ENCODE results near the gene TMEM184B. TPM values are rescaled to one million over a fixed set of nuclear protein-coding genes. Genes with fewer than 3 reads are reported as not detected.
A peak's percentile ranks its signal among the peaks of the same experiment; 100 is the strongest.

TMEM184B gene
- total RNA-seq, 1 donor from 2014 or later, result 118 TPM

DNA sequence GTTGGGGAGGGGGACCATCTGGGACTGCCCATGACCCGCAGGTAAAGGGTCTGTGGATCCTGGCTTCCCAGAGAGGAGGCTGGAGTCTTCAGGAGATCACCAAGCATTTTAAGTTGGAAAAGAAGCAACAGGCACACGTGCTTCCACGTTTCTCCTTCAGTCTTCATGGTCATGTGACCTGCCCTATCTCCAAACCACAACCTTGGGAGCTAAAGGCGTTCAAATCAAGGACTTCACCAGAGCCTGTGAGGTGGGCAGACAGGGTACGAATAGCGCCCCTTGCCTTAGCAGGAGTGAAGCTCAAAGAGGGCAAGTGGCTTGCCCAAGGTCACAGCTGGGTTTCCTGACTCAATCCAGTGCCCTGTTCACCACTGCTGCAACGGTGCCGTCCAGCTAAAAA lies 6.7 kb downstream of the TMEM184B start:
- H3K27ac ChIP-seq, result peak overlapping the region; percentile 31 to 51
- no peak overlapping the region for H3K4me3 ChIP-seq
- H3K27me3 ChIP-seq, result no peaks in the 10 kb centered on the region
- intact Hi-C loops (cut with DNase I), result no loop called here
- H3K36me3 ChIP-seq, result no peaks in the 10 kb centered on the region
- DNase-seq (ENCODE audit: low spot score in 2 of 2), result no peak
- H3K4me1 ChIP-seq, result peaks cover 14 to 50% of the 10 kb centered on the region in 2 donors
- TF ChIP-seq, protein P1, sequence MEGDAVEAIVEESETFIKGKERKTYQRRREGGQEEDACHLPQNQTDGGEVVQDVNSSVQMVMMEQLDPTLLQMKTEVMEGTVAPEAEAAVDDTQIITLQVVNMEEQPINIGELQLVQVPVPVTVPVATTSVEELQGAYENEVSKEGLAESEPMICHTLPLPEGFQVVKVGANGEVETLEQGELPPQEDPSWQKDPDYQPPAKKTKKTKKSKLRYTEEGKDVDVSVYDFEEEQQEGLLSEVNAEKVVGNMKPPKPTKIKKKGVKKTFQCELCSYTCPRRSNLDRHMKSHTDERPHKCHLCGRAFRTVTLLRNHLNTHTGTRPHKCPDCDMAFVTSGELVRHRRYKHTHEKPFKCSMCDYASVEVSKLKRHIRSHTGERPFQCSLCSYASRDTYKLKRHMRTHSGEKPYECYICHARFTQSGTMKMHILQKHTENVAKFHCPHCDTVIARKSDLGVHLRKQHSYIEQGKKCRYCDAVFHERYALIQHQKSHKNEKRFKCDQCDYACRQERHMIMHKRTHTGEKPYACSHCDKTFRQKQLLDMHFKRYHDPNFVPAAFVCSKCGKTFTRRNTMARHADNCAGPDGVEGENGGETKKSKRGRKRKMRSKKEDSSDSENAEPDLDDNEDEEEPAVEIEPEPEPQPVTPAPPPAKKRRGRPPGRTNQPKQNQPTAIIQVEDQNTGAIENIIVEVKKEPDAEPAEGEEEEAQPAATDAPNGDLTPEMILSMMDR (IDR thresholded peaks at IDR 0.05), result no peak
- H3K9me3 ChIP-seq, result no peaks in the 10 kb centered on the region

DNA sequence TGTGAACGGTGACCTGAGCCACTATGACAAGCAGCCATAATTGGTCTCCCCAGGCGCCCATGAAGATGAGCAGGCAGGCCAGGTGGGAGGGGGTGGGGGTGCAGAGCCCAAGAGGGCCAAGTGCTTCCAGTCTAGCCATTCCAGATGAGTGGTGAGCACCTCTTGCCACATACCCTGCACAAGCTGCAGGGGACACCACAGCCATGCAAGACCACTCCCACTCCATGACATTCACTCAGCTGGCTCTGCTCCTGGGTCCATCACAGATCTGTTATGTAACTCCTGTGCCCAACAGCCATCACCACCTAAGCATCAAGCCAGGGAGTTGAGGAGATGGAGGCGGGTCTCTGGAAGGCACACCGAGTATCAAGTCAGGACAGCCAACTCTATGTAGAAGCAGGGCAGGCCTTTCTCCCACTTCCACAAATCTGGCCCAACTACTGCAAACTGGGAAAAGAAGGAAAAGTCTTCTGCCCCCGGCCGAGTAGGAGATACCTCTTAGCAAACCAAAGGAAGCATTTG lies 8.4 kb downstream of the TMEM184B start:
- peak overlapping the region in 1 of 2 donors; percentile 43 for H3K27ac ChIP-seq
- intact Hi-C loops (cut with DNase I), result no loop called here

GRCh38 chr22:38262051-38262795 lies 10.6 kb downstream of the TMEM184B start:
- DNase-seq (ENCODE audit: low spot score in 2 of 2), result peak in 1 of 2 donors; percentile 78
- Histone ChIP-seq H3K9me3 (no peaks in the 10 kb centered on the region), H3K27me3 (no peaks in the 10 kb centered on the region), H3K4me3 (no peak overlapping the region), H3K4me1 (peaks cover 16 to 48% of the 10 kb centered on the region in 2 donors), H3K27ac (peak overlapping the region; percentile 83 to 88), H3K36me3 (no peaks in the 10 kb centered on the region)
- intact Hi-C loops (cut with DNase I), result no loop called here
- TF ChIP-seq, protein P1 (IDR thresholded peaks at IDR 0.05), result peak; percentile 37 to 71 (median 48)

More for the DNA sequence above, 8.4 kb downstream of the TMEM184B start:
- TF ChIP-seq, protein P1 (IDR thresholded peaks at IDR 0.05), result no peak
- Histone ChIP-seq H3K27me3 (no peaks in the 10 kb centered on the region), H3K9me3 (no peaks in the 10 kb centered on the region), H3K36me3 (no peaks in the 10 kb centered on the region), H3K4me3 (no peak overlapping the region), H3K4me1 (peaks cover 13 to 43% of the 10 kb centered on the region in 2 donors)
- no peak for DNase-seq (ENCODE audit: low spot score in 2 of 2)

DNA sequence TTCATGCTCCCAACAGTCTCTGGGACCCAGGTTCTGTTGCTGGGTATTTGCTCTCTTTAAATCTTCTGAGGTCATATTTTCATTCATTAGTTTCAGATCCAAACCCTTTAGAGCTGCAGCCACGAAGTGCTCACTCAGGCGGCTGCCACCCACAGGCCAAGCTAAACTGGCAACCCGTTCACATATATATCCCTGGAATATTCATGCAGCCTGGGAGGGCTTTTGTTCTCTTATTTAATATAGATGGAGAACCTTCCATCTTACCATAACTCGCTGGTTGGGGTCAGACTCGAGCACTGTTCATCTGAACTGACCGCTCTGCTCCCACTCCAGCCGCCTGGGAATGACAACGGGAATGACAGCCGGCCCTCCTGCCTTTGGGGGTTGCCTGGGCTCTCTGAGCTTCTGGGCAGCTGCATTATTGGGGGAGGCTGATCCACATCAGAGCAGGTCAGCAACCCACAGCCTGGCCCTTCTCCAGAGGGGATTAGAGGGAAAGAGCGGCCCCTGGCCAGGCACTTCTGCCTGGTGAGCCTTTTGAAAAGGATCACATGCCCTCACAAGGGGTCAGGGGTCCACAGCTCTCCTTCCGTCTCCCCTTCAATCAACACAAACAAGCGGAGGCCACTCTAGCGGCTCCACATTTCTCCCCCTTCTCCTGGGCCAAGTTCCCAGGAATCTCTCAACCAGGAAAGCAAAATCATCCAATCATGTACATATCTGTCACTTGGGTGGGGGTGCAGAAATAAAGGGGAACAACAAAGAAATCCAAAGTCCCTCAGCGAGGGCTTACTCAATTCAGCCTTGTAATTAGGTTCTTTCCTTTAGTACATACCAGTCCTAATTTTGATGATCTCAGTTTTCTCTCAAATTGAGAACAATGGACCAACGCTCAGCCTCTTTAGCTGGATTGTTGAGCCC lies 11.8 kb downstream of the TMEM184B start:
- TF ChIP-seq, protein P1 (IDR thresholded peaks at IDR 0.05), result peak in 2 of 3 experiments; percentile 14 to 37
- no peaks in the 10 kb centered on the region for H3K36me3 ChIP-seq
- no peaks in the 10 kb centered on the region for H3K27me3 ChIP-seq
- H3K4me3 ChIP-seq, result peak overlapping the region in 1 of 2 donors; percentile 16
- peaks cover 12 to 50% of the 10 kb centered on the region in 2 donors for H3K4me1 ChIP-seq
- DNase-seq (ENCODE audit: low spot score in 2 of 2), result no peak
- H3K9me3 ChIP-seq, result no peaks in the 10 kb centered on the region
- intact Hi-C loops (cut with DNase I), result loop anchor here (2.0 kb wide), 2 partner anchors 50 to 92 kb away; no protein-coding TSS in a partner anchor
- H3K27ac ChIP-seq, result peak overlapping the region; percentile 83 to 88

GRCh38 chr22:38259370-38259769 lies 13.4 kb downstream of the TMEM184B start:
- H3K27me3 ChIP-seq, result no peaks in the 10 kb centered on the region
- intact Hi-C loops (cut with DNase I), result loop anchor here (2.0 to 5.0 kb wide), 2 partner anchors 21 to 57 kb away; partner anchors contain the start of gene MAFF
- H3K4me1 ChIP-seq, result peaks cover 11 to 53% of the 10 kb centered on the region in 2 donors
- no peaks in the 10 kb centered on the region for H3K9me3 ChIP-seq
- DNase-seq (ENCODE audit: low spot score in 2 of 2), result no peak
- H3K36me3 ChIP-seq, result no peaks in the 10 kb centered on the region
- peak overlapping the region; percentile 83 to 88 for H3K27ac ChIP-seq
- H3K4me3 ChIP-seq, result no peak overlapping the region
- TF ChIP-seq, protein P1 (IDR thresholded peaks at IDR 0.05), result no peak
